Heart left ventricle (tissue), 16 donors: ENCODE measurements around the gene DNASE1L1. TPM values are rescaled to one million over a fixed set of nuclear protein-coding genes. Genes with fewer than 3 reads are reported as not detected.

ENCODE experiments used
- ATAC-seq, 4 donors: fragments of 200-7000 bp; cut with Tn5 transposase; one replicate each; pipeline ENCODE4 v1.9.1; 2020 to 2022; ENCODE audit warnings: moderate library complexity in 4 of 4, mild to moderate bottlenecking in 3 of 4, moderate number of reproducible peaks in 1 of 4
- DNase-seq, 5 donors: peaks; one replicate each; pipeline ENCODE4 v3.0.0-alpha.2; 2020
- H3K27ac ChIP-seq, 12 donors: fragments of 200-600 bp; sonication (generic) in 4 of 12; one replicate each; pipeline versions ENCODE4 v1.5.0 to v1.8.0; 2016 to 2022; ENCODE audit warnings: mild to moderate bottlenecking in 2 of 12
- H3K27me3 ChIP-seq, 9 donors: fragments of 200-600 bp; sonication (generic) in 2 of 9; one replicate each; pipeline versions ENCODE4 v1.5.1 to v1.8.0; 2016 to 2022; ENCODE audit warnings: mild to moderate bottlenecking in 3 of 9
- H3K36me3 ChIP-seq, 9 donors: fragments of 200-600 bp; sonication (generic) in 2 of 9; one replicate each; pipeline versions ENCODE4 v1.5.0 to v1.8.0; 2018 to 2022; ENCODE audit warnings: mild to moderate bottlenecking in 2 of 9
- H3K4me1 ChIP-seq, 12 donors: fragments of 200-600 bp; sonication (generic) in 4 of 12; one replicate each; pipeline versions ENCODE4 v1.5.0 to v1.8.0; 2016 to 2022; ENCODE audit warnings: mild to moderate bottlenecking in 3 of 12
- H3K4me3 ChIP-seq, 12 donors: fragments of 200-600 bp; sonication (generic) in 4 of 12; one replicate each; pipeline versions ENCODE4 v1.5.0 to v1.8.0; 2017 to 2022; ENCODE audit warnings: mild to moderate bottlenecking in 9 of 12, moderate library complexity in 4 of 12
- H3K9me3 ChIP-seq, 12 donors: fragments of 200-600 bp; sonication (generic) in 4 of 12; one replicate each; pipeline versions ENCODE4 v1.5.0 to v1.8.0; 2016 to 2022; ENCODE audit warnings: mild to moderate bottlenecking in 1 of 12
- POLR2A ChIP-seq, 2 donors: fragments of 450-650 bp; IDR thresholded peaks; one replicate each; pipeline ENCODE4 v1.6.1; 2017; ENCODE audit warnings: antibody characterized with exemption in 2 of 2, mild to moderate bottlenecking in 2 of 2, moderate library complexity in 2 of 2
- WGBS, 4 donors: extraction: QIAGEN DNeasy Blood & Tissue Kit in 2 of 4; methylation state at CpG; one replicate each; pipeline versions ENCODE4 v1.1.5 to v1.1.7; 2013 to 2018; 5-methylcytosine and 5-hydroxymethylcytosine counted together
- intact Hi-C, 10 donors: fragments of 100-400 bp; cut with DNase I; formaldehyde crosslinking; loops; one replicate each; pipeline versions ENCODE4 v1.11.1 to v1.14.2; 2022
- polyA plus RNA-seq, 2 donors: library from polyadenylated mRNA; stranded (reverse); fragments of 200-250 nt; gene quantifications; one replicate each; pipeline ENCODE4 v1.2.3, GENCODE V29; 2013
- total RNA-seq, 9 donors: library from RNA; depleted of rRNA in 2 of 9; stranded (reverse); fragments of >200 nt in 2 of 9; fragmentation: NEBNext Ultra II Directional in 3 of 9; extraction: Animal tissue kit (Norgen Biotek cat#: 25700) in 3 of 9; gene quantifications; one replicate each; pipeline versions ENCODE4 v1.1.0 to v1.2.4, GENCODE V29; 2016 to 2023
- TF ChIP-seq, protein P1 (sequence below), 12 donors: fragments of 200-600 bp; sonication (generic) in 4 of 12; IDR thresholded peaks; one replicate each; pipeline versions ENCODE4 v1.5.0 to v1.8.0; 2018 to 2022; ENCODE audit warnings: antibody characterized with exemption in 12 of 12, mild to moderate bottlenecking in 5 of 12
- donor health status: ischemic (EF 13 %, LVEDD 7.1; RV severe dilation, severe dysfunction).
- donor health status: healthy with polysubstance abuse.
- donor health status: DM: no; HTN: yes; CAD: no.
- donor health status: DM: no; HTN: no; CAD: no.
- donor health status: ischemic (EF 25% LVEDD 6.9; RV normal size, moderate dysfunction).
- donor health status: ischemic (EF 25% LVEDD 5.7; RV mildly dilated, moderate dysfunction).
- donor health status: healthy.
- donor health status: DM: yes; HTN: yes; CAD: no.
- donor health status: ischemic (EF 35%, LVEDD 5.7; RV mildly dilated, moderate dysfunction).
- donor health status: nonischemic (EF 11% LVEDD 7.7; RV severe dilation, severe dysfunction).
- donor health status: DM: yes; HTN: yes; CAD: no.
- donor health status: PGD.
- donor health status: ischemic (EF 29% LVEDD 5.4; RV normal size, mild dysfunction).
- donor health status: nonischemic (EF 23%, LVEDD 6.1; RV moderate dilation, normal function).

Gene DNASE1L1
- total and polyA plus RNA-seq, 11 donors, result 26.7 to 117 (median 43.8) TPM

DNA sequence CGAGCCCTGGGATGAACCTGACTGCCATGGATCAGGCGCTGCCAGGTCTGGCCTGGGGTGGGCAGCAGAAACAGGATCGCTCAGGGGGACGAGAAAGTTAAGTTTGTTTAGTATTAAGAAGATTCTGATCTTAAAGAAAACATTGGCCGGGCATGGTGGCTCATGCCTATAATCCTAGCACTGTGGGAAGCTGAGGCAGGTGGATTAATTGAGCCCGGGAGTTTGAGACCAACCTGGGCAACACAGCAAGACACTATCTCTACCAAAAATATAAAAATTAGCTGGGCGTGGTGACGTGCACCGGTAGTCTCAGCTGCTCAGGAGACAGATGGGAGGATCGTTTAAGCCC lies 33.9 kb downstream of the DNASE1L1 start:
- intact Hi-C loops, result loop anchor here in 2 of 10 donors (5.0 to 10.0 kb wide), 2 partner anchors 60 to 152 kb away; partner anchors contain the start of gene GDI1 (in 1 of the 2)
- no peak for TF ChIP-seq POLR2A (IDR thresholded peaks at IDR 0.05)
- TF ChIP-seq, protein P1, sequence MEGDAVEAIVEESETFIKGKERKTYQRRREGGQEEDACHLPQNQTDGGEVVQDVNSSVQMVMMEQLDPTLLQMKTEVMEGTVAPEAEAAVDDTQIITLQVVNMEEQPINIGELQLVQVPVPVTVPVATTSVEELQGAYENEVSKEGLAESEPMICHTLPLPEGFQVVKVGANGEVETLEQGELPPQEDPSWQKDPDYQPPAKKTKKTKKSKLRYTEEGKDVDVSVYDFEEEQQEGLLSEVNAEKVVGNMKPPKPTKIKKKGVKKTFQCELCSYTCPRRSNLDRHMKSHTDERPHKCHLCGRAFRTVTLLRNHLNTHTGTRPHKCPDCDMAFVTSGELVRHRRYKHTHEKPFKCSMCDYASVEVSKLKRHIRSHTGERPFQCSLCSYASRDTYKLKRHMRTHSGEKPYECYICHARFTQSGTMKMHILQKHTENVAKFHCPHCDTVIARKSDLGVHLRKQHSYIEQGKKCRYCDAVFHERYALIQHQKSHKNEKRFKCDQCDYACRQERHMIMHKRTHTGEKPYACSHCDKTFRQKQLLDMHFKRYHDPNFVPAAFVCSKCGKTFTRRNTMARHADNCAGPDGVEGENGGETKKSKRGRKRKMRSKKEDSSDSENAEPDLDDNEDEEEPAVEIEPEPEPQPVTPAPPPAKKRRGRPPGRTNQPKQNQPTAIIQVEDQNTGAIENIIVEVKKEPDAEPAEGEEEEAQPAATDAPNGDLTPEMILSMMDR (IDR thresholded peaks at IDR 0.05), result no peak
- ATAC-seq (no peak), DNase-seq (no peak)
- peak overlapping the region in 6 of 12 donors; percentile 43 to 99 (median 78) for H3K4me3 ChIP-seq
- H3K27me3 ChIP-seq, result no peaks in the 10 kb centered on the region
- no peaks in the 10 kb centered on the region for H3K36me3 ChIP-seq
- 71 to 88% (median 80%) methylated on average over 10 of the region's 10 CpGs for WGBS, 4 donors
- H3K9me3 ChIP-seq, result peaks cover 0 to 8% (median 0%) of the 10 kb centered on the region in 12 donors
- peak overlapping the region in 10 of 12 donors; percentile 29 to 99 (median 62) for H3K27ac ChIP-seq
- H3K4me1 ChIP-seq, result peaks cover 0 to 43% (median 14%) of the 10 kb centered on the region in 12 donors

DNA sequence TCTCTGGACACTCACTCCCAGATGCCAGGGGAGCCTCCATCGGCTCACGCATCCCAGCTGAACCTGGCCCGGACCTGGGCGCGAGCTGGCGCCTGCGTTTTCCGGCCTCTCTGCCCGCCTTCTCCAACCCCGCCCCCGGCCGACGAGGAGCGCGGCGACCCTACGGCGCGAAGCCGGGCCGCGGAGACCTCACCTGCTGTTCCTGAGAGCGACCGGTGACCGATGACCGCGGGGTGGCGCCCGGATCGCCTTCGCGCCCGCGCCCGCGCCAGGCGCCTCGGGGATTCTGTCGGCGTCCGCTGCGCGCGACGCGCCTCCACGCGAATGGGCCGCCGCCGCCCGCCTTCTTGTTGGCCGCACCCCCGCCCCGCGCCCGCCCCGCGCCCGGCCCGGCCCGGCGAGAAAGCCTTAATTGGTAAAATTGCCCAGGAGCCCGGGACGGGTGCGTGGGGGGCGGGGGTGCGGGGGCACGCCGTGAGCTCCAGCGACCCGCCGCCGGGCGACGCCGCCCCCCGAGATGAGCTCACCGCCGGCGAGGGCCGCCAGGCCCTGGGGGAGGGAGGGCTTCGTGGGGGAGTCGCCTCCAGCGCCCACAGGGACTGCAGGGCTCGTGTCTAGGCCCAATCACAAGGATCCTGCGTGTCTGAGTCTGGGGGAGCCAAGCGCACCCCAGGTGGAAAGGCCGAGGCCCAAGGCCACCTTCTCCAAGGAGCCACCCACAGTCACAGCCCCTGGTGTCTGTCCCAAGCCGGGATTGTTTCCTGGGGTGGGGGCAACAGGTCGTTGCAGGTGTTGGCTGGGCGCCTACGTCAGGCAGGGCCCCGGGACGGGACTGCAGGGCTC lies 34.5 kb downstream of the DNASE1L1 start, which contains the start of gene FLNA:
TSS of gene FLNA (minus strand) at position 322 of the 843 bp plus-strand sequence. CDS start 3,389 bp downstream, outside the sequence.
- Histone ChIP-seq H3K4me3 (peak within 1 kb of the TSS in 11 of 12 donors; percentile 20 to 99 (median 53)), H3K36me3 (no peaks in the 10 kb centered on the region), H3K27me3 (no peaks in the 10 kb centered on the region), H3K4me1 (peaks cover 0 to 40% (median 11%) of the 10 kb centered on the region in 12 donors), H3K9me3 (peaks cover 0 to 8% (median 0%) of the 10 kb centered on the region in 12 donors), H3K27ac (peak within 1 kb of the TSS in 10 of 12 donors; percentile 44 to 99 (median 86))
- 5 to 56% (median 31%) methylated on average over 17 to 95 of the region's 95 CpGs for WGBS, 4 donors
- DNase-seq, result peak in 1 of 5 donors; percentile 70
- intact Hi-C loops, result loop anchor here in 3 of 10 donors (5.0 to 10.0 kb wide), 3 partner anchors 60 to 158 kb away; partner anchors contain the start of gene GDI1 (in 1 of the 3)
- TF ChIP-seq POLR2A (IDR thresholded peaks at IDR 0.05), result no peak
- TF ChIP-seq, protein P1 (IDR thresholded peaks at IDR 0.05), result peak in 8 of 12 donors; percentile 6 to 46 (median 20)
- ATAC-seq, result no peak

DNA sequence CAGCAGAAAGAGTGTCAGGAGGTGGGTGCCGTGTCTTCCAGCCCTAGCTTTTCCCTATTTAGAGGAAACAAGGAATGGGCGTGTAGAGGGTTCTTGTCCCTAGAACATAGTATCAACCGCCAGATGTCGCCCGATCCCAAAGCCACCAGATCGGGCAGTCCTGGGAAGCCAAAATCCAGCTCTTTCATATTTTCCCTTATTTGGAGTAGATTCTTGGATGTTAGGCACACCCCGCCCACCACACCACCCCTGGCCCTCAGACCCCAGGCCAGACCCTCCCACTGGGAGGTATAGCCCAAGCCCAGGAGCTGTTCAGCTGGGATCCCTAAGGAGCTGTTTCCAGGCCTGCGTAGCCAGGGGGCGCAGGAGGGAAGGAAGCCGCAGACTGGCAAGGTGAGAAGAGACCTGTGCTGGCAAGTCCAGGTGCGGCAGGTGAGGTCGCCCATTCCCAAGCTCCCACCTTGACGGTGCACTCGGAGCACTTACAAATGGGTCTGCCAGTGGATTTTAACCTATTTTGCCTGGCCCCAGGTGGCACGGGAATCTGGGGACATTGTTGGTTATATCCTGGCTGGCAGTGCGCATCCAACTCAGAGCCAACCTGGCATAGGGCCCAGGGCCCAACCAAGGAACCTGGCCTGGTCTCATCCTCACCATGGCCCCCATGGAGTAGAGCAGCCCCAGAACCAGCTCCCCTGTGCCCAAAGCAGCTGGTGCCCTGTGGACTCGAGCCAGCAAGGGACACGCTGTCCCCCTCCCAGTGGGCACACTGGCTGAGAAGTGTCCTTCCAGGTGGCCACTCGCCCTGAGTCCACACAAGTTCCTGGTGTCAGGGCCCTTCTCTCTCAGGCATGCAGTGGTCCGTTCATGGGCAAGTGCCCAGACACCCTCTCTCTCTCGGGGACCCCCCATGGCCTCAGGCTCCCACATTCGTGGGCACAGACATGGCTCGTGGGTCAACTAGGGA lies 35.4 kb downstream of the DNASE1L1 start:
- ATAC-seq (peak in 2 of 4 donors; percentile 1 to 8), DNase-seq (peak in 4 of 5 donors; percentile 63 to 77 (median 68))
- 9 to 51% (median 30%) methylated on average over 14 to 23 of the region's 23 CpGs for WGBS, 4 donors
- intact Hi-C loops, result loop anchor here in 5 of 10 donors (2.0 to 10.0 kb wide), 4 partner anchors 57 to 161 kb away; partner anchors contain the start of gene GDI1 (in 1 of the 5)
- TF ChIP-seq, protein P1 (IDR thresholded peaks at IDR 0.05), result peak; percentile 33 to 76 (median 58)
- no peak for TF ChIP-seq POLR2A (IDR thresholded peaks at IDR 0.05)
- no peaks in the 10 kb centered on the region for H3K27me3 ChIP-seq
- H3K4me3 ChIP-seq, result peak overlapping the region in 11 of 12 donors; percentile 20 to 99 (median 53)
- H3K27ac ChIP-seq, result peak overlapping the region in 10 of 12 donors; percentile 25 to 99 (median 92)
- peaks cover 0 to 4% (median 0%) of the 10 kb centered on the region in 12 donors for H3K9me3 ChIP-seq
- H3K4me1 ChIP-seq, result peaks cover 0 to 45% (median 12%) of the 10 kb centered on the region in 12 donors
- H3K36me3 ChIP-seq, result no peaks in the 10 kb centered on the region
